GM18907 (cell line): Measurements from ENCODE around the gene SLC9A9.

ENCODE experiments used
- ATAC-seq: cut with Tn5 transposase; IDR thresholded peaks from one replicate; pipeline ENCODE4 v1.9.1; 2021; ENCODE audit warnings: mild to moderate bottlenecking, moderate library complexity; ENCODE audit not compliant: unreplicated experiment

SLC9A9 gene

DNA sequence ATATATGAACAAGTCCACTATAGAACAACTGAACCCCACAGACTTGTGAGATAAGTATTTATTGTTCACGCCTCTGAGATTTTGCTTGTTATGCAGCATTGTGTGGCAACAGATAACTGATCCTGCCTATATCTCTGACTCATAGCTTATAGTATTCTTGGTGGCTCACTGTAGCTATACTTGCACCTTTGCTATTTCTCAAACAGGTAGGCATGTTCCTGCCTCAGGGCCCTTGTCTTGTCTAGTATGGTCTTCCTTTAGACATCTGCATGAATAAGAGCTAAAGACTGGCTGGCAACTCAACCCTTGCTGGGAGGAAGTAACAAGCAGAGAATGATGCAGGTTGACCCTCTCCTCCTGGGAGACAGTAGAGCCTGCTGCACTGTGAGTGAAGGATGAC lies 472.6 kb downstream of the SLC9A9 start:
- ATAC-seq, result no peak

DNA sequence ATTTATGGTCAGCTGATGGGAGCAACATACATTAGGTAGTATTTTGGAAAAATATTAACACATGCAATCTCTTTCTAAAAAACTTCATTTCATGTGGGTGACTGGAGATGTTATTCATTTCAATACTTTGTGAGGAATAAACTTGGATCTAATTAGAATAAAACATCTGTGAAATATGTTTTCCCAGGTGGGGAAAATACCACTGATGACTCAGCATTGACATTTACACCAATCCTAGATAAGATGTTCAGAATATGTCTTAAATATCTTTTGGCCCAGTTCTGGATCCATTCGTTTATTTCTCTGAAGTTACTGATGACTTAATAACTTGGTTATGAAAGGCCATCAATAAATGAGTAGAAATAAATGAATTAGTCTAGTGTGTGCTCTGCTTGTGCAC lies 481.1 kb downstream of the SLC9A9 start:
- no peak for ATAC-seq

DNA sequence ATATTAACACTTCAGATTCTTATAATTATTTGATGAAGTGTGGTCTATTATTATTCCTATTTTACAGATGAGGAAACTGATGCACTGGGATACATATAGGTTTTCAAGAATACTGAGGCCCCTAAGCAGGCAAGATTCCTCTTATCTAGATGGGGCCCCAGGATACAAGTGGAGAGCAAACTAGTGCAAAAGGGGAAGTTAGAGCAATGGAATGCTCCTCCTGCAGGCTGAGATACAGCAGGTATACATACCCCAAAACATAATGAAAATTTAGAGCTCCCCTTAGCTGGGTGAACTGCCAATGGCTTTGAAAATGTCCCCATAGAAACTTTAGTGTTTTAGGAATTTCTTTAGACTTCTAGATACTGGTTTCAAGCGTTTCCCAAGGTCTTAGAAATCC lies 481.6 kb downstream of the SLC9A9 start:
- no peak for ATAC-seq

DNA sequence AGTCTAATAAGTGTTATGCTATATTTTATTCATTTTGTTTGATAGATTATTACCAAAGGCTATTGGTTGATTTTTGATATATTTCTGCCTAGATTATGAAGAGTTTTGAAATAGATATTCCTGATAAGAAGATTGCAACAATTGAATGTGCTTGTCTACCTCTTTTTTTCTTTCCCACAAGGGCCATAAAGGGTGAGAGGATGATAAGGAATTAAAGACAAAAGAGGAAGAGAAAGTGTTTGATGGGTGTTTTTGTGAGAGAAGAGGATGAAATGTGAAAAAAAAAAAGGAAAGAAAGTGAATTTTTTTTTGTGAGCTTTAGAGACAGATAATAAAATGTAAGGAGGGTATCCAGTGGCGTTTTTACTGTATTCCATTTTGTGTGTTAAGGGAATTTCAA lies 484.3 kb downstream of the SLC9A9 start:
- ATAC-seq, result no peak

DNA sequence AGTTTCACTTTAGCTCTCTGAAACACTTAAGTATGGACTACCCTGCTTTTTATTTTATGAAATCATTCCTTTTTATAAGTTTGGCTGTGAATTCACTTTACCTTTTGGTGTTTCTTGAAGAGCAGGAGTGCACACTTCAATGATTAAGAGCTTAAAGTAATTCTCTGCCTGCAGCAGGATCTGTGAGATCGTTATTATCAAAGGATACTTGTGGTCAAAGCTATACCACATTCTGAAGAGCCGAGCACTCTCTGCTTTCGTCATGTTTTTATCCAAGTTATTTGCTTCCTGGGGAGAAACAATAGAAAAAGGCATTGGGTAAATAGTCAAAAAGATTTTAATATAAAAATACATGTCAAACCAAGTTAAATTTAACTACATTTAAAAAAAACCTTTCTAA lies 485.0 kb downstream of the SLC9A9 start:
- ATAC-seq, result no peak

GRCh38 chr3:143362115-143362991 lies 485.9 kb downstream of the SLC9A9 start:
- ATAC-seq, result no peak

DNA sequence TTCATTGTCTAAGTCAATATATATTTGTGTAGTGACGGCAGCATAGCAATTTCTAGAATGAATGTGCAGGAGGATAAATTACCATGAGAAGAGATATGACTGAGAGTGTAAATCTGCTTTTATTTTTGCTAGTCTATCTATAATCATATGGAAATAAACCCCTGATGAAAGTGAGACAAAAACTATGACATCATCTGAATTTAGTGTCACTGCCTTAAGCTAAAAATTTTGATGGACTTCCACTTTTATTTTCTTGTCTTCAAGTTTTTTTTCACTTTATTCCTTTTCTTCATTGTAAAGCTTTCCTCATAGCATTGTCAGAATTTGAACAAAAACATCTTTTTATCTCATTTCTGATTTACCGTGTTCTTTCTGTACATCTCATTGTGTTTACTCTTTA lies 486.7 kb downstream of the SLC9A9 start:
- ATAC-seq, result no peak

DNA sequence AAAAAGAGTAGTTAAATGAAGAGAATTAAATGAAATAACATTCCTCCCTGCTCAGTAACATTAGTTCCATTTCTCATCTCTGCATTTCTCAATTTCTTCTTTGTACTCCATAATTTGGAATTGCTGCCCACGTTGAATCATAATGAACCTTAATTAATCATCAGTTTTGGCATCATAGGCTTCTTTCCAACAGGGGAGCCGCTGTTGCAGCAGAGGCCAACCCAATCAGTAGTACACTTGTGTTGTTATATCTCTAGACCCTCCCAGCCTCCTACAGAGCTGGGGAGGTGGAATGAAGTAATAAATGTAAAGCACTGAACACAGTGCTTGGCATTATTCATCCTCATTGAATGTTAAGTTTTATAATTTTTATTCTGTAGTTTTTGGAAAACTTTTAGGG lies 488.0 kb downstream of the SLC9A9 start:
- ATAC-seq, result no peak

DNA sequence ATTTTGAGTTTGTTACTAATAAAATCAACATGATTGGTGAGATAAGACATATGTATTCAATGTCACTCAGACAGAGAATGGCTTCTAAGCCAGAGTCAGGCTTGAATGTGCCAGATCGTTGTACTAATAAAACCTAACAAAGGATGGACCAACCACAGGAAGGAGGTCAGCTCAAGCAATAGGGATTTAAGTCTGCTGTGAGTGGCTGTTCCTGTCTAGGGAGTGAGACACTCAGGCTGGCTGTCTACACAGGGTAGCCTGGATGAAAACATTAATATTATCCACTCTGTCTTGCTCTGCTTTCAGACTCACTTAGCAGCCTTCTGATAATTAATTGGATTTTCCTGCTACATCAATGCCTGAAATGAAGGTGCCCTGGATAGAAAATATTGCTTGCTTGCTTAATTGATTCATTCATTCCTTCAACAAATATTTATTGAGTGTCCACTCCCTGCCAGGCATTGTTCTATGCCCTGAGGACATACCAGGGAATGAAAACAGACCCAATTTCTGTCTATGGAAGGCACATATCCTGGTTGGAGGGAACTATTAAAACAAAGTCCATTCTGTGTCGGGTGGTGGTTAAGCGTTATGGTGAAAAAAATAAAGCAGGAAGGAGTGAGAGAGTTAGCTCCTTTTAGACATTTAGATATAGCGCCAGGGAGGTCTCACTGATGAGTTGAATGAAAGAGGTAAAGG lies 489.3 kb downstream of the SLC9A9 start:
- ATAC-seq, result no peak

- ATAC-seq, result no peak
Measured at GRCh38 chr3:143358155-143358792, 490.0 kb downstream of the SLC9A9 start.

DNA sequence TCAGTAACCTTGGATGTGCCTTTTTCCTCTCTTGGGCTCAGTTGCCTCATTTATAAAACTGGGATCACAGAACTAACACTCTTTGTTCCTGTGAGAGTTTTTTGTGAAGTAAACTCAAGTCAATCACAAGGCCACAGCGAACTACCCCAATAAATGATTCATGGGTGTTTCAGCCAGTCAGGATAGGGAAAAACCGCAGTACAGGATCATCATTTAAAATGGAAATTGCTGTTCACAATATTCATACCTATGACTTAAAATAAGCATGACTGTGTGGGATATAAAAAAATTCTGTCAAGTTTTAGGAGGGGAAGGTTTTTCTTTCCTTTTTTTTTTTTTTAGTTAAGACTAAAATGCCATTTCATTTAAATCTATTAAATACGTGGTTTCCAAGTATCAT lies 490.6 kb downstream of the SLC9A9 start:
- ATAC-seq, result no peak

GRCh38 chr3:143356839-143357238 lies 491.4 kb downstream of the SLC9A9 start:
- ATAC-seq, result no peak

DNA sequence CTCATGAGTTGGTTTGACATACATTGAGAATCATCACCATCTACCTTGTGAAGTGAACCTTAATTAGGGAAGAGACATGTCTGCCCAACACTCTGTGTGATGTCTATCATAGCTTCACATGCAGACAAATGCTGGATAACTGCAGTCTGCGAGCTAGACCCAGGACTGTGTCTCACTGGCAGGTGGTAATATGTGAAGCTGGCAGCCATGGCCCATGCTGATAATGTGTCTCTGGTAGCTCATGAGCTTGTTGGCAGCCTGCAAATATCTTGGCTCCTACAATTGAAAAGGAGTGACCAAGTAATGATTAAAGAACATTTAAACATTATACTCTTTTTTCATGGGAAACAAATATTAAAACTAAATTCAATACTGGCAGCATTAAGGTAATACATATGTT lies 493.9 kb downstream of the SLC9A9 start:
- no peak for ATAC-seq

- ATAC-seq, result no peak
Measured at GRCh38 chr3:143352850-143353550, 495.3 kb downstream of the SLC9A9 start.

DNA sequence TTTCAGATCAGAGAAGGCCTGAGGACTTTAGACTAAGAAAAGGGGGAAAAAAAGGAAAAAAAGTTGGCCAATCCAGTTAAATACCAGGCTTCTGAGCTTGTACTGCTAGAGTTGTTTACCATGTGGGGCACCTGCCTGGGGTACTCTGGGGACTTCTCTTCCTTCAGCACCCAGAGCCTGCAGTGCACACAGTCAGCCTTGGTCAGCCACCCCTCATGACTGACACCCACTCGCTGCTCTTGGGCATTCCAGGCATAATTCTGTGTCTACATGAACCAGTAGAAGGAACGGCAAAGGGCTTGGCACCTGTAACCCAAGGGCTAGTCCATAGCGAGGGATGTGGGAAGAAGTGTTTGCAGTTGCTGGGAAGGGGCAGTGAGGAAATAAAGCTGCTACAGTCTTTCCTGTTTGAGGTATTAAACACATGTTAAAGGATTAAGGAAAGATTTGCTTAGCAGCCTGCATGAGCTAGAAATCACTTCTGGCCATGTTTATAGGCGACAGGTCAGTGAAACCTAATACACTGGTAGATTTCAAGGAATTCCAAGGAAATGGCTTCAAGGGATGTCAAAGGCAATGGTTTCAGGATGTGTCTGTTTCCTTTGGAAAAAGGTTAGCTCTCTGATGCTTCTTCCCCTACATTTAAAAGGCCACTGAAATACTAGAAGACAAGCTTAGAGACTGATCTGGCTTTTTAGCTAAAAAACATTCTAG lies 496.2 kb downstream of the SLC9A9 start:
- ATAC-seq, result no peak

DNA sequence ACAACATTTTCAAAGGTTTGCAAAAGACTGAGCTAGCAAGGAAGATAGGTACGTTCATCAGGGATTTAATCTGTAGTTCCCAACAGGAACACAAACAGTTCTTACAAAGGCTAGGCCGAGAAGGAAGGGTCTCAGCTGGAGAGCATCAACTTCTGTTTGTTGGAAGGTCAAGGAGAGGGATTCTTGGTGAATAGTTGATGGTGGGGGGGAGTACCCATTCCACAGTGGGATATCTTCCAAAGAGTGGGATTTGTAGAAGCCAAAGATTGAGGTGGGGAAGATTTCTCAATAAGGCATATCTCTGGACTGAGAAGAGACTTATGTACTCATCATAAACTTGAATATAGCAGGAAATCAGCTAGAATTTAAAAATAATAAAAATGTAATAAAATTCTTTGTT lies 496.9 kb downstream of the SLC9A9 start:
- no peak for ATAC-seq

DNA sequence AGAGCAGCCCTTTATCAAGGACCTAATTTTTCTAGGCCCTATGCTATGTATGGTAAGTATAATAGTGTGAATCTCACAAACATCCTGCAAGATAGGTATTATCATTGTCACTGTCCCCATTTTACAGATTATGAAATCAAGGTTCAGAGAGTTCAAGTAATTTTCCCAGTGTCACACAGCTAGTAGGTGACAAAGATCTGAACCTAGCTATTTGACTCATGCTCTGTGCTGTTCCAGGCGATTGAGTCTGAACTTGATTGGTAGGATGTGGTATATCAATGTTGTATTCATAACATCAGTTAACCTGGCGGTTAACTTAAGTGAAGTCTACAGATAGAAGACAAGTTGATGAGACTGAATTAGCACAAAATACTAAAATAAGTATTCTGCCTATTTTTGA lies 498.8 kb downstream of the SLC9A9 start:
- ATAC-seq, result no peak

- no peak for ATAC-seq
Measured at GRCh38 chr3:143348486-143349327, 499.6 kb downstream of the SLC9A9 start.

DNA sequence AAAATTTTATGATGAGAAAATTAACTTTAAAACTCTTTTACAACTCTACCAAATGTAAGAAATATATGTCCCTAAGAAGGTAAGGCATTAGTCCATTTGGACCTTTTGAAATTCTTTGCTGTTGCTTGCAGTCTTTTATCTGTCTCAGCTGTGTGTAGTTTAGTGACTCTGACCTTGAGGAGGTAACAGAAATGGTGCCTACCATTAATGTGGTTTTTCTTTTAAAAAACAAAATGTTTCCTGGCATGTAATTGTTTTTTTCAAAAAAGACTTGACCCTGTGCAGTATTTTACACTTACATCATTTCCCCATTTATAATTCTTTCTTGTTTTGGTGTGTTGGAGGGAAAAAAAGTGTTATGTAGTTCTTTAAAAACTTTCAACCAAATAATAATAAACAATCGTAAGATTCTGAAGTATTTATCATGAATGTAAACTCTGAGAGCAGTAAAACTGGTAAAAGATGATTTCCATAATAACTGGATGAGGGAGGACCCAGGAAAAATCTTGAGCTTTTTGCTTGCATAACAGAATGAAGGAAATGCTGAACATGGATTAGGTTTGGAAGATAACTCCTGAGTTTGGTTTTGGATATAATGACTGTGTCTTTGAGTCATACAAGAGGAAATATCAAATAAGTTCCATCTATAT lies 503.6 kb downstream of the SLC9A9 start:
- no peak for ATAC-seq
